Measurements from ENCODE around the gene CDK13. TPM values are rescaled to one million over a fixed set of nuclear protein-coding genes. Genes with fewer than 3 reads are reported as not detected.
"Not testable (repeated sequence)": the region's sequence is repeated elsewhere in the genome, so short reads cannot be mapped to it uniquely, and the experiment has no call there.

Gene CDK13
- total RNA-seq, 1 experiment from 2014 or later: 45.9 TPM

DNA sequence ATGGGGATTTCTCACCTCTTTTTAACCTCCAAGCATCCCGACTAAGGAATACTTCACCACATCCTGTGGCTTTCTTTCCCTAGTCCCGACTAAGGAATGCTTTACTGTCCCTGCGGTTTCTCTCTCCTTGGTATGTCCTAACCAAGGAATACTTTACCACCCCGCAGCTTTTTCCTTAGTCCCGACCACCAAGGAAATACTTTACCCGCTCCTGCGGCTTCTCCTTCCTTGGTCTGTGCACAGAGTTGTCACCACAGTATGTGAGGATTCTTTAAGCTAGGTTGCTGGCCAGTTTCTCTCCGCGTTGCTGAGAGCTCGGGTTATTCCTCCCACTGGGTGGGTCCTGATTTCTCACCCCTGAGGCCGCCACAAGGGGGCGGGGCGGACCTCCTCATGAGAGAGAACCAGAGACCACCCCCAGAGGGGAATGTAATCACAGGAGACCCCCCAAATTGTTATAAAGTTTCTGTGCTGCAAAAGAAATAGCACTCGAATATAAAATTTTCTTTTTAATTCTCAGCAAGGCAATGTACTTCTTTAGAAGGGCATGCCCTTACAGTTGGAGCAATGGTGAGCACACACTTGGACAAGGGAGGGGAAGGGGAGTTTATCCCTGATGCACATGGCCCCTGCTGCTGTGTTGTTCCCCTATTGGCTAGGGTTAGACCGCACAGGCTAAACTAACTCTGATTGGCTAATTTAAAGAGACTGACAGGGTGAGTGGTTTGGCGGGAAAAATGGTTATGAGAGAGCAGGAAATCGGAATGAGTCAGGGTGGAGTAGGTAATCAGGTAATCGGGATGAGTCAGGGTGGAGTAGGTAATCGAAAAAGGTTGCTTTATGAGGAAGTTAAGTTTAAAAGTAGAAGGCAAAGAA lies 197.6 kb downstream of the CDK13 start:
- Mint-ChIP-seq H3K27me3 (ENCODE audit: insufficient read depth, unreplicated experiment) (no peaks in the 10 kb centered on the region), H3K4me3 (ENCODE audit: unreplicated experiment) (no peak overlapping the region), H3K4me1 (ENCODE audit: low read depth, unreplicated experiment) (no peaks in the 10 kb centered on the region), H3K36me3 (ENCODE audit: insufficient read depth, unreplicated experiment) (no peaks in the 10 kb centered on the region), H3K9me3 (ENCODE audit: unreplicated experiment) (peaks cover 23% of the 10 kb centered on the region), H3K27ac (ENCODE audit: unreplicated experiment) (no peak overlapping the region)
- BruUV-seq (replicated peaks): no TSS peak
- ChIA-PET CTCF (no interaction called here), POLR2A (no interaction called here)
- TF ChIP-seq, protein P1, sequence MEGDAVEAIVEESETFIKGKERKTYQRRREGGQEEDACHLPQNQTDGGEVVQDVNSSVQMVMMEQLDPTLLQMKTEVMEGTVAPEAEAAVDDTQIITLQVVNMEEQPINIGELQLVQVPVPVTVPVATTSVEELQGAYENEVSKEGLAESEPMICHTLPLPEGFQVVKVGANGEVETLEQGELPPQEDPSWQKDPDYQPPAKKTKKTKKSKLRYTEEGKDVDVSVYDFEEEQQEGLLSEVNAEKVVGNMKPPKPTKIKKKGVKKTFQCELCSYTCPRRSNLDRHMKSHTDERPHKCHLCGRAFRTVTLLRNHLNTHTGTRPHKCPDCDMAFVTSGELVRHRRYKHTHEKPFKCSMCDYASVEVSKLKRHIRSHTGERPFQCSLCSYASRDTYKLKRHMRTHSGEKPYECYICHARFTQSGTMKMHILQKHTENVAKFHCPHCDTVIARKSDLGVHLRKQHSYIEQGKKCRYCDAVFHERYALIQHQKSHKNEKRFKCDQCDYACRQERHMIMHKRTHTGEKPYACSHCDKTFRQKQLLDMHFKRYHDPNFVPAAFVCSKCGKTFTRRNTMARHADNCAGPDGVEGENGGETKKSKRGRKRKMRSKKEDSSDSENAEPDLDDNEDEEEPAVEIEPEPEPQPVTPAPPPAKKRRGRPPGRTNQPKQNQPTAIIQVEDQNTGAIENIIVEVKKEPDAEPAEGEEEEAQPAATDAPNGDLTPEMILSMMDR (IDR thresholded peaks at IDR 0.05; ENCODE audit: insufficient read depth in 1 of 2, low read depth in 1 of 2, low read length in 1 of 2, severe bottlenecking in 1 of 2, unreplicated experiment in 1 of 2): no peak
- Histone ChIP-seq H3K27me3 (replicated peaks; ENCODE audit: control insufficient read depth, insufficient read depth, low read length) (no peaks in the 10 kb centered on the region), H3K36me3 (ENCODE audit: control insufficient read depth, insufficient read depth, low read length) (no peaks in the 10 kb centered on the region), H3K4me3 (ENCODE audit: low read depth, low read length) (no peak overlapping the region), H3K4me1 (peaks cover 11% of the 10 kb centered on the region), H3K9me3 (0 out of 2 replicates have a peak, but pooled peaks cover 2% of the 10 kb centered on the region)
- DNase-seq: no peak
- intact Hi-C loops (cut with micrococcal nuclease; ENCODE audit: unreplicated experiment): no loop called here

DNA sequence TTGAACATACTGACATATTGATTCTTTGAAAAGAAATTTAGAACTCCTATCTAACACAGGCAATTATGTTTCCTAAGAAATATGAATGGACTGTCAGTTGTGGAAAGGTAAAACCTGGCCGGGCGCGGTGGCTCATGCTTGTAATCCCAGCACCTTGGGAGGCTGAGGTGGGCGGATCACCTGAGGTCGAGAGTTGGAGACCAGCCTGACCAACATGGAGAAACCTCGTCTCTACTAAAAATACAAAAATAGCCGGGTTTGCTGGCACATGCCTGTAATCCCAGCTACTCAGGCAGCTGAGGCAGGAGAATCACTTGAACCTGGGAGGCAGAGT lies 198.2 kb downstream of the CDK13 start:
- POLR2A ChIA-PET; H3K36me3 Mint-ChIP-seq (ENCODE audit: insufficient read depth, unreplicated experiment); H3K36me3 ChIP-seq (ENCODE audit: control insufficient read depth, insufficient read depth, low read length); CTCF ChIA-PET; intact Hi-C loops (cut with micrococcal nuclease; ENCODE audit: unreplicated experiment); DNase-seq; BruUV-seq (replicated peaks); H3K27ac Mint-ChIP-seq (ENCODE audit: unreplicated experiment); H3K27me3 Mint-ChIP-seq (ENCODE audit: insufficient read depth, unreplicated experiment); H3K4me3 ChIP-seq (ENCODE audit: low read depth, low read length); H3K9me3 ChIP-seq; H3K27me3 ChIP-seq (replicated peaks; ENCODE audit: control insufficient read depth, insufficient read depth, low read length); H3K4me3 Mint-ChIP-seq (ENCODE audit: unreplicated experiment); H3K4me1 Mint-ChIP-seq (ENCODE audit: low read depth, unreplicated experiment): not testable (repeated sequence)
- peaks cover 11% of the 10 kb centered on the region for H3K4me1 ChIP-seq
- peaks cover 23% of the 10 kb centered on the region for H3K9me3 Mint-ChIP-seq (ENCODE audit: unreplicated experiment)

DNA sequence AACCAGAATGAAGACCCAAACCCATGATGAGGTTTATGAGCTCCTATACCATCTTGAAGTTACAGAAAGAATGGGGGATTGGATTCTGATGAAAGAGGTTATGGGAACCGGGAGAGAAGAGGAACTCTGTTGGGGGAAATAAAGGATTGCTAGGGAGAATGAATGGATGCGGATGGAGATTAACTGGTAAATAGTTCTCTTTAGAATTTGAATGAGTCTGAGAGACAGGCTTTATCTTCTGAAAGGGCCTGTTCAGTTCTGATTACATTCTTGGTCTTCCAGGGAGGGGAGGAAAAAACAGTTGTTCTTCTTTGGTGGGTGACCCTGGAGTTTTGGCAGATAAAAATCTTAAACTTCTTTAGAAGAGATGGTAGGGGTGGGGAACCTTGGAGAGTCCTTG lies 198.6 kb downstream of the CDK13 start:
- CTCF ChIA-PET: no interaction called here
- Histone ChIP-seq H3K27me3 (replicated peaks; ENCODE audit: control insufficient read depth, insufficient read depth, low read length) (no peaks in the 10 kb centered on the region), H3K4me3 (ENCODE audit: low read depth, low read length) (no peak overlapping the region), H3K4me1 (peaks cover 11% of the 10 kb centered on the region), H3K9me3 (0 out of 2 replicates have a peak, but pooled peaks cover 2% of the 10 kb centered on the region), H3K36me3 (ENCODE audit: control insufficient read depth, insufficient read depth, low read length) (no peaks in the 10 kb centered on the region)
- Mint-ChIP-seq H3K27ac (ENCODE audit: unreplicated experiment) (no peak overlapping the region), H3K9me3 (ENCODE audit: unreplicated experiment) (peaks cover 23% of the 10 kb centered on the region), H3K4me3 (ENCODE audit: unreplicated experiment) (no peak overlapping the region), H3K36me3 (ENCODE audit: insufficient read depth, unreplicated experiment) (no peaks in the 10 kb centered on the region), H3K4me1 (ENCODE audit: low read depth, unreplicated experiment) (no peaks in the 10 kb centered on the region), H3K27me3 (ENCODE audit: insufficient read depth, unreplicated experiment) (no peaks in the 10 kb centered on the region)
- POLR2A ChIA-PET: no interaction called here
- intact Hi-C loops (cut with micrococcal nuclease; ENCODE audit: unreplicated experiment): no loop called here
- DNase-seq: no peak
- BruUV-seq (replicated peaks): no TSS peak
- TF ChIP-seq, protein P1 (IDR thresholded peaks at IDR 0.05; ENCODE audit: insufficient read depth in 1 of 2, low read depth in 1 of 2, low read length in 1 of 2, severe bottlenecking in 1 of 2, unreplicated experiment in 1 of 2): no peak

Other genes starting within 250 kb of the CDK13 start
- gene MPLKIP, start 184.4 kb downstream of the CDK13 start, total RNA-seq (2022): 34.0 and 39.7 TPM in 2 replicates
- 9.9 and 12.2 TPM in 2 replicates for gene SUGCT, start 184.7 kb downstream of the CDK13 start, total RNA-seq (2022)